Liver (tissue), 9 donors: ENCODE results near the gene SLC7A5. TPM values are rescaled to one million over a fixed set of nuclear protein-coding genes. Genes with fewer than 3 reads are reported as not detected.
"Not testable (repeated sequence)": the region's sequence is repeated elsewhere in the genome, so short reads cannot be mapped to it uniquely, and the experiment has no call there.

Experiments used
- DNase-seq: peaks from one replicate; pipeline ENCODE4 v3.0.0-alpha.2; 2017; ENCODE audit warnings: low spot score
- H3K27ac ChIP-seq, 2 donors: one replicate each; pipeline ENCODE4 v1.7.0; 2013; ENCODE audit warnings: inconsistent platforms in 2 of 2, low read length in 2 of 2, control low read depth in 1 of 2, low read depth in 1 of 2, mild to moderate bottlenecking in 1 of 2
- H3K27me3 ChIP-seq, 4 donors: one replicate each; pipeline versions ENCODE4 v1.6.1 to v1.7.0; 2013; ENCODE audit warnings: low read length in 3 of 4, inconsistent platforms in 1 of 4, mild to moderate bottlenecking in 1 of 4, moderate library complexity in 1 of 4; ENCODE audit not compliant: control insufficient read depth in 4 of 4, insufficient read depth in 4 of 4
- H3K36me3 ChIP-seq, 4 donors: one replicate each; pipeline versions ENCODE4 v1.6.1 to v1.7.0; 2013; ENCODE audit warnings: low read length in 3 of 4, mild to moderate bottlenecking in 3 of 4, low read depth in 1 of 4, moderate library complexity in 1 of 4; ENCODE audit not compliant: control insufficient read depth in 4 of 4, insufficient read depth in 3 of 4
- H3K4me1 ChIP-seq, 4 donors: one replicate each; pipeline versions ENCODE4 v1.6.1 to v1.7.0; 2013; ENCODE audit warnings: low read length in 3 of 4, mild to moderate bottlenecking in 3 of 4, moderate library complexity in 1 of 4; ENCODE audit not compliant: control insufficient read depth in 4 of 4, insufficient read depth in 4 of 4
- H3K4me3 ChIP-seq, 3 donors: one replicate each; pipeline versions ENCODE4 v1.6.1 to v1.7.0; 2013; ENCODE audit warnings: low read length in 3 of 3, control low read depth in 1 of 3, low read depth in 1 of 3, mild to moderate bottlenecking in 1 of 3
- H3K9ac ChIP-seq, 2 donors: one replicate each; pipeline ENCODE4 v1.7.0; 2013; ENCODE audit warnings: low read length in 2 of 2, mild to moderate bottlenecking in 2 of 2, moderate library complexity in 2 of 2, control low read depth in 1 of 2, low read depth in 1 of 2
- H3K9me3 ChIP-seq, 4 donors: one replicate each; pipeline versions ENCODE4 v1.6.1 to v1.7.0; 2013; ENCODE audit warnings: low read length in 3 of 4; ENCODE audit not compliant: control insufficient read depth in 4 of 4
- FOXA1 ChIP-seq: IDR thresholded peaks from 2 replicates; pipeline ENCODE4 v1.6.1; 2016; ENCODE audit warnings: antibody characterized with exemption
- GABPA ChIP-seq, 2 donors: IDR thresholded peaks in 1 of 2; conservative IDR thresholded peaks in 1 of 2; 2 replicates each; pipeline ENCODE4 v1.6.1; 2016; ENCODE audit warnings: antibody characterized with exemption in 2 of 2, mild to moderate bottlenecking in 1 of 2, moderate library complexity in 1 of 2
- HNF4A ChIP-seq, 2 donors: conservative IDR thresholded peaks; 2 replicates each; pipeline ENCODE4 v1.6.1; 2016; ENCODE audit warnings: antibody characterized with exemption in 2 of 2, mild to moderate bottlenecking in 2 of 2
- HNF4G ChIP-seq: IDR thresholded peaks from 2 replicates; pipeline ENCODE4 v1.6.1; 2016; ENCODE audit warnings: antibody characterized with exemption
- JUND ChIP-seq, 2 donors: IDR thresholded peaks; 2 replicates each; pipeline ENCODE4 v1.6.1; 2016; ENCODE audit warnings: antibody characterized with exemption in 2 of 2
- NR2F2 ChIP-seq: IDR thresholded peaks from 2 replicates; pipeline ENCODE4 v1.6.1; 2016; ENCODE audit warnings: antibody characterized with exemption
- RAD21 ChIP-seq, 2 donors: IDR thresholded peaks; 2 replicates each; pipeline ENCODE4 v1.6.1; 2016; ENCODE audit warnings: antibody characterized with exemption in 2 of 2, mild to moderate bottlenecking in 2 of 2
- RXRA ChIP-seq, 2 donors: IDR thresholded peaks; 2 replicates each; pipeline ENCODE4 v1.6.1; 2017 to 2018; ENCODE audit warnings: antibody characterized with exemption in 2 of 2, mild to moderate bottlenecking in 1 of 2
- SP1 ChIP-seq: IDR thresholded peaks from 2 replicates; pipeline ENCODE4 v1.6.1; 2018; ENCODE audit warnings: antibody characterized with exemption, mild to moderate bottlenecking
- TAF1 ChIP-seq: conservative IDR thresholded peaks from 2 replicates; pipeline ENCODE4 v1.6.1; 2016; ENCODE audit warnings: antibody characterized with exemption, mild to moderate bottlenecking
- YY1 ChIP-seq: IDR thresholded peaks from 2 replicates; pipeline ENCODE4 v1.6.1; 2016; ENCODE audit warnings: antibody characterized with exemption, mild to moderate bottlenecking
- WGBS: extraction: QIAGEN DNeasy Blood & Tissue Kit; methylation state at CpG from one replicate; pipeline ENCODE4 v1.1.7; 2013; 5-methylcytosine and 5-hydroxymethylcytosine counted together
- polyA plus RNA-seq, 2 donors: library from polyadenylated mRNA; stranded (reverse) in 1 of 2; unstranded in 1 of 2; fragments of 200-250 nt in 1 of 2; fragments of >200 nt in 1 of 2; fragmentation: Nextera tagmentation in 1 of 2; extraction: Ambion mirVana in 1 of 2; gene quantifications; one replicate each; pipeline versions ENCODE4 v1.2.1 to v1.2.3, GENCODE V29; 2013 to 2015
- total RNA-seq, 2 donors: library from RNA; depleted of rRNA; stranded (reverse); fragments of >200 nt; gene quantifications; one replicate each; pipeline ENCODE4 v1.2.3, GENCODE V29; 2014
- TF ChIP-seq, protein P1 (sequence below): IDR thresholded peaks from 2 replicates; pipeline ENCODE4 v1.6.1; 2016; ENCODE audit warnings: antibody characterized with exemption
- TF ChIP-seq, protein P2 (sequence below): IDR thresholded peaks from 2 replicates; pipeline ENCODE4 v1.6.1; 2016; ENCODE audit warnings: antibody characterized with exemption
- TF ChIP-seq, protein P3 (sequence below): fragments of 150-350 bp; IDR thresholded peaks from 2 replicates; pipeline ENCODE4 v1.5.1; 2017; ENCODE audit warnings: improper control_type of control experiment, low read depth, low read length; ENCODE audit not compliant: missing input control
- TF ChIP-seq, protein P4 (sequence below): IDR thresholded peaks from 2 replicates; pipeline ENCODE4 v1.6.1; 2016; ENCODE audit warnings: antibody characterized with exemption, mild to moderate bottlenecking
- TF ChIP-seq, protein P5 (sequence below): IDR thresholded peaks from 2 replicates; pipeline ENCODE4 v1.6.1; 2016; ENCODE audit warnings: antibody characterized with exemption
- donor health status: healthy.
- donor health status: healthy.
- donor health status: healthy.
- donor health status: healthy.
- donor health status: healthy.

Gene SLC7A5
- total RNA-seq (10 to 100 TPM in 1 of 2 donors, 1 to 10 TPM in 1; 7.9 to 66.0 TPM), polyA plus RNA-seq (10 to 100 TPM in 1 of 2 donors, 1 to 10 TPM in 1; 4.5 to 13.3 TPM)

DNA sequence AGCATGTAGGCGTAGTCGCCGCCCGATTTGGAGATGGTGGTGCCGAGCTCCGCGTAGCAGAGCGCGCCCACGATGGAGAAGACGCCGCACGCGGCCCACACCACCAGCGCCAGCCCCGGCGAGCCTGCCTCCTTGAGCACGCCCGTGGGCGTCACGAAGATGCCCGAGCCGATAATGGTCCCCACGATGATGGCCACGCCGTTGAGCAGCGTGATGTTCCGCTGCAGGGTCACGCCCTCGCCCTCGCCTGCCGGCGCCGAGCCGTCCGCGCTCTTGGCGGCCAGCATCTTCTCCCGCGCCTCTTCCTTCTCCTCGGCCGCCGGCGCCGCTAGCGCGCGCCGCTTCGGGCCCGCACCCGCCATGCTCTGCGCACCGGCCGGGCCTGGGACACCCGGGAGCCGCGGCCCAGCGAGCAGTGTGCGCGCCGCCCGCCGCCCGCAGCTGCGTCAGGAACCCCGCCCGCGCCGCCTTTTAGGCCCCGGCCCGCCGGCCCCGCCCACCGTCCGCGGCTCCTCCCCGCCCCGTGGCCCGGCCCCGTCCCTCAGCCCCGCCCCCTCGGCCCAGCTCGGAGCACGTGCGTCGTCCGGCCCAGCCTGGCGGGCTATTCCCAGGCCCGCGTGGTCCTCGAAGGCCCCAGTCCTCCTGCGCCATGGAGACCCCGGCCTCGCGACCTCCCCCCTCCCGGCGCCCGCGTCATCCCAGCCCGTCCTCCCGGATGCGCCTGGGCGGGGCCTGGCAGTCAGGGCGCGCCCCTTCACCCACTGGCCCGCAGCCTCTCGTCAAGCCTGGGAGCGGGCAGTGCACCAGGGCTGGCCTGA is at the start of gene SLC7A5:
TSS of gene SLC7A5 (minus strand) at position 447 of the 818 bp plus-strand sequence. CDS start at position 362, 85 bp downstream.
- Histone ChIP-seq H3K4me3 (peak within 1 kb of the TSS in 2 of 3 donors; percentile 3 to 45), H3K4me1 (peaks cover 0 to 14% (median 3%) of the 10 kb centered on the region in 4 donors)
- DNase-seq: peak; percentile 93
- not testable (repeated sequence) for H3K27ac ChIP-seq, H3K9me3 ChIP-seq, H3K9ac ChIP-seq, H3K36me3 ChIP-seq, H3K27me3 ChIP-seq
- 10% methylated on average over 109 of the region's 109 CpGs for WGBS

DNA sequence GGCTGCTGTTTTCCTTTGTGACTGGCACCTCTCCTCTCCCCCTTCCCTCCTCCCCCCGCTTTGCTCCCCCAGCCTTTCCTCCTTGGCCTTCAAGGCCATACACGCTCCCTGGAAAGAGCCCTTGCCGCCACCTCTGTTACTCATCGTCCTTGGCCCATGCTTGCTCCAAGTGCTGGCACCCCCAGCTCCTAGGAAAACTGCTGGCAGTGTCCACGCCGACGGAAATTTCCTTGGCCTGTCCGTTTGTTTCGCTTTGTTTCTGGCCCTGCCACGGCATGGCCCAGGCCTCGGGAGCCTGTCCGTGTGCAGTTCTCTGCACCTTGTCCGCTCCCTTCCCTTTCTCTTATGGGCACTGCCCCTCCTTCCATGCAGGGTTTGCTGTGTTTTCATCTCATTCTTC is 49.0 kb upstream of the SLC7A5 start:
- Histone ChIP-seq H3K36me3 (peaks cover 0 to 15% (median 2%) of the 10 kb centered on the region in 4 donors), H3K27me3 (no peaks in the 10 kb centered on the region), H3K27ac (peak overlapping the region in 1 of 2 donors; percentile 43), H3K9me3 (no peaks in the 10 kb centered on the region), H3K4me1 (peaks cover 6 to 24% (median 16%) of the 10 kb centered on the region in 4 donors), H3K9ac (no peak overlapping the region), H3K4me3 (no peak overlapping the region)
- TF ChIP-seq, protein P1, sequence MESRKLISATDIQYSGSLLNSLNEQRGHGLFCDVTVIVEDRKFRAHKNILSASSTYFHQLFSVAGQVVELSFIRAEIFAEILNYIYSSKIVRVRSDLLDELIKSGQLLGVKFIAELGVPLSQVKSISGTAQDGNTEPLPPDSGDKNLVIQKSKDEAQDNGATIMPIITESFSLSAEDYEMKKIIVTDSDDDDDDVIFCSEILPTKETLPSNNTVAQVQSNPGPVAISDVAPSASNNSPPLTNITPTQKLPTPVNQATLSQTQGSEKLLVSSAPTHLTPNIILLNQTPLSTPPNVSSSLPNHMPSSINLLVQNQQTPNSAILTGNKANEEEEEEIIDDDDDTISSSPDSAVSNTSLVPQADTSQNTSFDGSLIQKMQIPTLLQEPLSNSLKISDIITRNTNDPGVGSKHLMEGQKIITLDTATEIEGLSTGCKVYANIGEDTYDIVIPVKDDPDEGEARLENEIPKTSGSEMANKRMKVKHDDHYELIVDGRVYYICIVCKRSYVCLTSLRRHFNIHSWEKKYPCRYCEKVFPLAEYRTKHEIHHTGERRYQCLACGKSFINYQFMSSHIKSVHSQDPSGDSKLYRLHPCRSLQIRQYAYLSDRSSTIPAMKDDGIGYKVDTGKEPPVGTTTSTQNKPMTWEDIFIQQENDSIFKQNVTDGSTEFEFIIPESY: no peak
- TF ChIP-seq RXRA (IDR thresholded peaks at IDR 0.05) (no peak), TAF1 (no peak), FOXA1 (no peak), HNF4G (no peak), SP1 (no peak), RAD21 (IDR thresholded peaks at IDR 0.05) (no peak), HNF4A (conservative IDR thresholded peaks at IDR 0.05) (no peak), NR2F2 (no peak), YY1 (no peak), JUND (IDR thresholded peaks at IDR 0.05) (no peak), GABPA (IDR thresholded peaks at IDR 0.05 in 1 of 2, conservative IDR thresholded peaks at IDR 0.05 in 1 of 2) (no peak)
- TF ChIP-seq, protein P2, sequence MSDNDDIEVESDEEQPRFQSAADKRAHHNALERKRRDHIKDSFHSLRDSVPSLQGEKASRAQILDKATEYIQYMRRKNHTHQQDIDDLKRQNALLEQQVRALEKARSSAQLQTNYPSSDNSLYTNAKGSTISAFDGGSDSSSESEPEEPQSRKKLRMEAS: no peak
- TF ChIP-seq, protein P3, sequence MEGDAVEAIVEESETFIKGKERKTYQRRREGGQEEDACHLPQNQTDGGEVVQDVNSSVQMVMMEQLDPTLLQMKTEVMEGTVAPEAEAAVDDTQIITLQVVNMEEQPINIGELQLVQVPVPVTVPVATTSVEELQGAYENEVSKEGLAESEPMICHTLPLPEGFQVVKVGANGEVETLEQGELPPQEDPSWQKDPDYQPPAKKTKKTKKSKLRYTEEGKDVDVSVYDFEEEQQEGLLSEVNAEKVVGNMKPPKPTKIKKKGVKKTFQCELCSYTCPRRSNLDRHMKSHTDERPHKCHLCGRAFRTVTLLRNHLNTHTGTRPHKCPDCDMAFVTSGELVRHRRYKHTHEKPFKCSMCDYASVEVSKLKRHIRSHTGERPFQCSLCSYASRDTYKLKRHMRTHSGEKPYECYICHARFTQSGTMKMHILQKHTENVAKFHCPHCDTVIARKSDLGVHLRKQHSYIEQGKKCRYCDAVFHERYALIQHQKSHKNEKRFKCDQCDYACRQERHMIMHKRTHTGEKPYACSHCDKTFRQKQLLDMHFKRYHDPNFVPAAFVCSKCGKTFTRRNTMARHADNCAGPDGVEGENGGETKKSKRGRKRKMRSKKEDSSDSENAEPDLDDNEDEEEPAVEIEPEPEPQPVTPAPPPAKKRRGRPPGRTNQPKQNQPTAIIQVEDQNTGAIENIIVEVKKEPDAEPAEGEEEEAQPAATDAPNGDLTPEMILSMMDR: no peak
- TF ChIP-seq, protein P4, sequence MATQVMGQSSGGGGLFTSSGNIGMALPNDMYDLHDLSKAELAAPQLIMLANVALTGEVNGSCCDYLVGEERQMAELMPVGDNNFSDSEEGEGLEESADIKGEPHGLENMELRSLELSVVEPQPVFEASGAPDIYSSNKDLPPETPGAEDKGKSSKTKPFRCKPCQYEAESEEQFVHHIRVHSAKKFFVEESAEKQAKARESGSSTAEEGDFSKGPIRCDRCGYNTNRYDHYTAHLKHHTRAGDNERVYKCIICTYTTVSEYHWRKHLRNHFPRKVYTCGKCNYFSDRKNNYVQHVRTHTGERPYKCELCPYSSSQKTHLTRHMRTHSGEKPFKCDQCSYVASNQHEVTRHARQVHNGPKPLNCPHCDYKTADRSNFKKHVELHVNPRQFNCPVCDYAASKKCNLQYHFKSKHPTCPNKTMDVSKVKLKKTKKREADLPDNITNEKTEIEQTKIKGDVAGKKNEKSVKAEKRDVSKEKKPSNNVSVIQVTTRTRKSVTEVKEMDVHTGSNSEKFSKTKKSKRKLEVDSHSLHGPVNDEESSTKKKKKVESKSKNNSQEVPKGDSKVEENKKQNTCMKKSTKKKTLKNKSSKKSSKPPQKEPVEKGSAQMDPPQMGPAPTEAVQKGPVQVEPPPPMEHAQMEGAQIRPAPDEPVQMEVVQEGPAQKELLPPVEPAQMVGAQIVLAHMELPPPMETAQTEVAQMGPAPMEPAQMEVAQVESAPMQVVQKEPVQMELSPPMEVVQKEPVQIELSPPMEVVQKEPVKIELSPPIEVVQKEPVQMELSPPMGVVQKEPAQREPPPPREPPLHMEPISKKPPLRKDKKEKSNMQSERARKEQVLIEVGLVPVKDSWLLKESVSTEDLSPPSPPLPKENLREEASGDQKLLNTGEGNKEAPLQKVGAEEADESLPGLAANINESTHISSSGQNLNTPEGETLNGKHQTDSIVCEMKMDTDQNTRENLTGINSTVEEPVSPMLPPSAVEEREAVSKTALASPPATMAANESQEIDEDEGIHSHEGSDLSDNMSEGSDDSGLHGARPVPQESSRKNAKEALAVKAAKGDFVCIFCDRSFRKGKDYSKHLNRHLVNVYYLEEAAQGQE: no peak
- TF ChIP-seq, protein P5, sequence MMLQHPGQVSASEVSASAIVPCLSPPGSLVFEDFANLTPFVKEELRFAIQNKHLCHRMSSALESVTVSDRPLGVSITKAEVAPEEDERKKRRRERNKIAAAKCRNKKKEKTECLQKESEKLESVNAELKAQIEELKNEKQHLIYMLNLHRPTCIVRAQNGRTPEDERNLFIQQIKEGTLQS: no peak
- 88% methylated on average over 13 of the region's 13 CpGs for WGBS
- no peak for DNase-seq
